GM19193 (cell line): ENCODE data around the gene PDE8A.

Experiments used
- POLR2A ChIP-seq: IDR thresholded peaks from 4 replicates; pipeline ENCODE4 v1.6.1; 2011; ENCODE audit not compliant: insufficient read depth, insufficient read length; ENCODE audit errors: extremely low read depth

The PDE8A gene

GRCh38 chr15:84955089-84955848 lies 26.4 kb upstream of the PDE8A start:
- no peak for TF ChIP-seq POLR2A

GRCh38 chr15:84956199-84956598 lies 25.5 kb upstream of the PDE8A start:
- no peak for TF ChIP-seq POLR2A

- TF ChIP-seq POLR2A = no peak
Observed at GRCh38 chr15:84960391-84961113, 21.1 kb upstream of the PDE8A start.

GRCh38 chr15:84961114-84961452 lies 20.6 kb upstream of the PDE8A start:
- TF ChIP-seq POLR2A = no peak

- no peak for TF ChIP-seq POLR2A
Observed at GRCh38 chr15:84961707-84962106, 19.9 kb upstream of the PDE8A start.

- TF ChIP-seq POLR2A = no peak
Observed at GRCh38 chr15:84962955-84963354, 18.7 kb upstream of the PDE8A start.

GRCh38 chr15:84967380-84967779 lies 14.3 kb upstream of the PDE8A start:
- no peak for TF ChIP-seq POLR2A

GRCh38 chr15:84968301-84968700 lies 13.4 kb upstream of the PDE8A start:
- no peak for TF ChIP-seq POLR2A

- TF ChIP-seq POLR2A = no peak
Observed at GRCh38 chr15:84969257-84969656, 12.4 kb upstream of the PDE8A start.

GRCh38 chr15:84970843-84971242 lies 10.8 kb upstream of the PDE8A start:
- no peak for TF ChIP-seq POLR2A

GRCh38 chr15:84973492-84974460 lies 7.9 kb upstream of the PDE8A start:
- TF ChIP-seq POLR2A = no peak

- no peak for TF ChIP-seq POLR2A
Observed at GRCh38 chr15:84975871-84976351, 5.7 kb upstream of the PDE8A start.

- TF ChIP-seq POLR2A = no peak
Observed at GRCh38 chr15:84976746-84977345, 4.8 kb upstream of the PDE8A start.

GRCh38 chr15:84979651-84980050 lies 2.0 kb upstream of the PDE8A start:
- TF ChIP-seq POLR2A = no peak
